Measurements from ENCODE around the gene PPFIA4.

GRCh38 chr1:203054642-203055041 is 28.4 kb downstream of the PPFIA4 start:
- TF ChIP-seq, protein P1, sequence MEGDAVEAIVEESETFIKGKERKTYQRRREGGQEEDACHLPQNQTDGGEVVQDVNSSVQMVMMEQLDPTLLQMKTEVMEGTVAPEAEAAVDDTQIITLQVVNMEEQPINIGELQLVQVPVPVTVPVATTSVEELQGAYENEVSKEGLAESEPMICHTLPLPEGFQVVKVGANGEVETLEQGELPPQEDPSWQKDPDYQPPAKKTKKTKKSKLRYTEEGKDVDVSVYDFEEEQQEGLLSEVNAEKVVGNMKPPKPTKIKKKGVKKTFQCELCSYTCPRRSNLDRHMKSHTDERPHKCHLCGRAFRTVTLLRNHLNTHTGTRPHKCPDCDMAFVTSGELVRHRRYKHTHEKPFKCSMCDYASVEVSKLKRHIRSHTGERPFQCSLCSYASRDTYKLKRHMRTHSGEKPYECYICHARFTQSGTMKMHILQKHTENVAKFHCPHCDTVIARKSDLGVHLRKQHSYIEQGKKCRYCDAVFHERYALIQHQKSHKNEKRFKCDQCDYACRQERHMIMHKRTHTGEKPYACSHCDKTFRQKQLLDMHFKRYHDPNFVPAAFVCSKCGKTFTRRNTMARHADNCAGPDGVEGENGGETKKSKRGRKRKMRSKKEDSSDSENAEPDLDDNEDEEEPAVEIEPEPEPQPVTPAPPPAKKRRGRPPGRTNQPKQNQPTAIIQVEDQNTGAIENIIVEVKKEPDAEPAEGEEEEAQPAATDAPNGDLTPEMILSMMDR (IDR thresholded peaks at IDR 0.05; ENCODE audit: low read length), result no peak
- TF ChIP-seq EZH2 (optimal IDR thresholded peaks at IDR 0.05; ENCODE audit: low read depth, low read length), result no peak

Measured in MM.1S (cell line).